AG04449 (cell line): ENCODE results near the gene SYT1.
"Not testable (repeated sequence)": the region's sequence is repeated elsewhere in the genome, so short reads cannot be mapped to it uniquely, and the experiment has no call there.

Experiments used
- CTCF ChIA-PET: fragments of 350-600 bp; formaldehyde crosslinking; extraction: SDS; loops from one replicate; lab custom pipeline; 2021; ENCODE audit warnings: antibody characterized with exemption; lab: Yijun Ruan, JAX
- POLR2A ChIA-PET: fragments of 400-600, 350-600 bp; formaldehyde crosslinking; extraction: SDS; loops from one replicate; lab custom pipeline; 2020; ENCODE audit warnings: antibody characterized with exemption, inconsistent platforms; lab: Yijun Ruan, JAX
- DNase-seq: peaks from one replicate; pipeline ENCODE4 v3.0.0-alpha.2; 2010; ENCODE audit warnings: low read depth, low spot score
- H3K4me3 ChIP-seq: 2 replicates; pipeline ENCODE4 v1.5.1; 2011; ENCODE audit warnings: low read depth, mild to moderate bottlenecking, control low read depth, low read length
- TF ChIP-seq, protein P1 (sequence below): IDR thresholded peaks from one replicate; pipeline ENCODE4 v1.5.1; 2011; ENCODE audit warnings: mild to moderate bottlenecking, moderate library complexity, low read length, control low read depth, inconsistent platforms; ENCODE audit not compliant: insufficient read depth; ENCODE audit errors: missing control alignments

SYT1 gene

DNA sequence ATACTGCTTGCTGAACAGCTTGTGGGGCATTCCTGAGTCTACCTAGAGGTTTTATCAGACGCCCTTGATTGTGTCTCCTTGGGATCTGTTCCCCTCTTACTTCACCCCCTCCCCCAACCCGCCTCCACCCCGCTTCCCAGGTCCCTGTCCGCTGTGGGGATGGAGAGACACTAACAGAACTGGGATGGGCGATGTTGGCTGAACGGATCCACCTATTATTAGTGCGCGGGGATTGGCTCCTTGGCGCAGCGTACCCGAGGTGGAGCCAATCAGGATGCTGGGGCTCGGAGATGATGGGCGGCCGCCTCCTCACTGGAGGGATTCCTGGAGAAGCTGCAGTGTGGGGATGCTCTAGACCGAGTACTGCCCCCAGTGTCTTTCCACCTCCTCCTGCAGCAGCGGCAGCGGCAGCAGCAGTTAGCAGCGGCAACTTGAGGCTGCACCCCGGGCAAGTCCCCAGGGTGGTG lies at the start of gene SYT1:
Gene SYT1, plus strand, starts transcription at position 372 of the 467 bp plus-strand sequence.
- CTCF ChIA-PET, result no interaction called here
- POLR2A ChIA-PET, result no interaction called here
- no peak for DNase-seq
- TF ChIP-seq, protein P1, sequence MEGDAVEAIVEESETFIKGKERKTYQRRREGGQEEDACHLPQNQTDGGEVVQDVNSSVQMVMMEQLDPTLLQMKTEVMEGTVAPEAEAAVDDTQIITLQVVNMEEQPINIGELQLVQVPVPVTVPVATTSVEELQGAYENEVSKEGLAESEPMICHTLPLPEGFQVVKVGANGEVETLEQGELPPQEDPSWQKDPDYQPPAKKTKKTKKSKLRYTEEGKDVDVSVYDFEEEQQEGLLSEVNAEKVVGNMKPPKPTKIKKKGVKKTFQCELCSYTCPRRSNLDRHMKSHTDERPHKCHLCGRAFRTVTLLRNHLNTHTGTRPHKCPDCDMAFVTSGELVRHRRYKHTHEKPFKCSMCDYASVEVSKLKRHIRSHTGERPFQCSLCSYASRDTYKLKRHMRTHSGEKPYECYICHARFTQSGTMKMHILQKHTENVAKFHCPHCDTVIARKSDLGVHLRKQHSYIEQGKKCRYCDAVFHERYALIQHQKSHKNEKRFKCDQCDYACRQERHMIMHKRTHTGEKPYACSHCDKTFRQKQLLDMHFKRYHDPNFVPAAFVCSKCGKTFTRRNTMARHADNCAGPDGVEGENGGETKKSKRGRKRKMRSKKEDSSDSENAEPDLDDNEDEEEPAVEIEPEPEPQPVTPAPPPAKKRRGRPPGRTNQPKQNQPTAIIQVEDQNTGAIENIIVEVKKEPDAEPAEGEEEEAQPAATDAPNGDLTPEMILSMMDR, result no peak
- peak within 1 kb of the TSS; percentile 61 for H3K4me3 ChIP-seq

DNA sequence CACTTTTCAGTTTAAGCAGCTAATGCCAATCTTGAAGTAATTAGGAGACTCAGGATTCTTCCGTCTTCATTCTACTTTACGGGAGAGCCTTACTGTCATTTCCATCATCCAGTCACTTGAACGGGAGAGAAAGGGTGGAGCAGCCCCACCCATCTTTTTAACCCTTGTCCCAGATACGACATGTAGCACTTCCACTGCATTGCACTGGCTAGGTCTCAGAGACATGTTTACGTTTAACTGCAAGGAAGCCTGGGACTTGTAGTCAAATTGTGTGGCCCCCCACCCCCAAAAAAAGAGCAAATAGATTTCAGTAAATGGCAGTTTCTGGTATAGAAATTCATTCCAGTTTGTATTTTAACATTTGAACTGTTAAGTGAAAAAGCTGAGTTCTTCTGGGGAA lies 46.1 kb upstream of the SYT1 start:
- DNase-seq, result no peak
- CTCF ChIA-PET, result no interaction called here
- no peak overlapping the region for H3K4me3 ChIP-seq
- TF ChIP-seq, protein P1, result no peak
- POLR2A ChIA-PET, result no interaction called here

DNA sequence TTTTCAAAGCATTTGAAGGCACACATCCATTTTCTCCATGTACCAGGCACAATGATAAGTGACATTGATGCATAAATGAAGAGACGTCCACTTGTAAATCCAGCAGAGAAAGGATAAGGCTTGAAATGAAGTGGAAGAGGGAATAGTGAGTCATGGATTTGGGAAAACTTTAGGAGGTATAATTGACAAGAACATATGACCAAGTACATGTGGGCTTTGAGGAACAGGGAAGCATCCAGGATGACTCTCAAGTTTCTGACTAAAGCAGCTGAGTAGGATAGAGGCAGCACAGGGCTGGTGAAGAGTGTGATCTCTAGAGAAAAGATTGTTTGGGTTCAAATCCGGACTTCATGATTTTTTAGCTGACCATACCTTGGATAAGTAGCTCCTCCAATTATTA lies 43.6 kb upstream of the SYT1 start:
- POLR2A ChIA-PET, result no interaction called here
- no peak overlapping the region for H3K4me3 ChIP-seq
- TF ChIP-seq, protein P1, result no peak
- no peak for DNase-seq
- CTCF ChIA-PET, result no interaction called here

DNA sequence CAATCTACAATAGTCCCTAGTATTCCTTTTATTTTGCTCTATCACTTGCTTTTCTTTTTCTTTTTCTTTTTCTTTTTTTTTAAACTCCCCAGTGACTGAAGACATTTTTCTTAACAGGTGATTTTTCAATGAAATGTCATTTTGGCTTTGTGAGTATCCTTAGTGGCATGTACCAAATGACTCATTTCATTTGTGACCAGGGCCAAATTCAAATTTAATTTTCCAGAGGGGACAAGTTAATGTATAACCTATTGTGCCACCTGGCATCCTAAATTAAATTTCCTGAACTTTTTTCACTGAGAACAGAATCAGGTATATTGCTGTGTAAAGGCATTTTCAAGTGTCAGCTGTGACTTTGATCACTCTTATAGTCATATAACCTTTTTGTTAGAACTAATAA lies 39.7 kb upstream of the SYT1 start:
- TF ChIP-seq, protein P1, result no peak
- POLR2A ChIA-PET, result no interaction called here
- H3K4me3 ChIP-seq, result no peak overlapping the region
- DNase-seq, result no peak
- CTCF ChIA-PET, result no interaction called here

GRCh38 chr12:78829690-78830089 lies 34.9 kb upstream of the SYT1 start:
- POLR2A ChIA-PET, result no interaction called here

GRCh38 chr12:78835493-78835892 lies 29.1 kb upstream of the SYT1 start:
- POLR2A ChIA-PET, result no interaction called here
- no peak overlapping the region for H3K4me3 ChIP-seq
- CTCF ChIA-PET, result no interaction called here
- TF ChIP-seq, protein P1, result no peak
- no peak for DNase-seq

More at GRCh38 chr12:78829690-78830089, 34.9 kb upstream of the SYT1 start:
- no peak overlapping the region for H3K4me3 ChIP-seq
- DNase-seq, result no peak
- TF ChIP-seq, protein P1, result no peak
- CTCF ChIA-PET, result no interaction called here

DNA sequence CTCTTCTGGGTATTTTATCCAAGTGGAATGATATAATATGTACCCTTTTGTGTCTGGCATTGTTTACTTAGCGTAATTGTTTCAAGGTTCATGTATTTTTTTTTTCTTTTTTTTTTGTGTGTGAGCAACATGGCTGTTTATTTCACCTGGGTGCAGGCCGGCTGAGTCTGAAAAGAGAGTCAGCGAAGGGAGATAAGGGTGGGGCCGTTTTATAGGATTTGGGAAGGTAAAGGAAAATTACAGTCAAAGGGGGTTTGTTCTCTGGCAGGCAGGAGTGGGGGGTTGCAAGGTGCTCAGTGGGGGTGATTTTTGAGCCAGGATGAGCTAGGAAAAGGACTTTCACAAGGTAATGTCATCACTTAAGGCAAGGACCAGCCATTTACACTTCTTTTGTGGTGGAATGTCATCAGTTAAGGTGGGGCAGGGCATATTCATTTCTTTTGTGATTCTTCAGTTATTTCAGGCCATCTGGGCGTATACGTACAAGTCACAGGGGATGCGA lies 24.0 kb upstream of the SYT1 start:
- H3K4me3 ChIP-seq, POLR2A ChIA-PET, CTCF ChIA-PET, DNase-seq: not testable (repeated sequence)
